Iris pigment epithelial cell (primary cell): ENCODE results near the gene SORD.
A peak's percentile ranks its signal among the peaks of the same experiment; 100 is the strongest.
"Not testable (repeated sequence)": the region's sequence is repeated elsewhere in the genome, so short reads cannot be mapped to it uniquely, and the experiment has no call there.

ENCODE experiments used
- DNase-seq: peaks from one replicate; pipeline ENCODE4 v3.0.0-alpha.2; 2011; ENCODE audit warnings: low read depth

The SORD gene

DNA sequence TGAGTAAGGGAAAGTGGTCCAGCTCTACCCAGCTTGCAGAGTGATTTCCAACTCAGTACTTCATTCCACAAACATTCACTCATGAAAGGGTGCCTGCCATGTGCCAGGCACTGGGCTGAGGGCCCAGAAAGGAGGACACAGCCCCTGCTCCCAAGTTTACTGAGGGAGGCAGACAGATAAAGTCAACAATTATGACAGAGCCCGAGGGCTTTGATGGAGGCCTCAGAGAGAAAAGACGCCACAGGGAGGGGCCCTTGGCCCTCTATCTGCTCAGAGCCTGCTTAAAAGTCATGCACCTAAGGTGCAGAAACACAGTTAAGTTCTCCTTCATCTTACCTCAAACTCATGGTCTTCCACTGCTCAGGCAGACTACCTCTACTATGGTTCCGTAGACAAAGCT lies 1.7 kb downstream of the SORD start:
- not testable (repeated sequence) for DNase-seq

GRCh38 chr15:45025627-45026026 lies 2.6 kb downstream of the SORD start:
- not testable (repeated sequence) for DNase-seq

- DNase-seq: no peak
Observed at GRCh38 chr15:45026651-45027190, 3.7 kb downstream of the SORD start.

GRCh38 chr15:45027220-45027619 lies 4.2 kb downstream of the SORD start:
- no peak for DNase-seq

GRCh38 chr15:45030743-45031142 lies 7.7 kb downstream of the SORD start:
- no peak for DNase-seq

DNA sequence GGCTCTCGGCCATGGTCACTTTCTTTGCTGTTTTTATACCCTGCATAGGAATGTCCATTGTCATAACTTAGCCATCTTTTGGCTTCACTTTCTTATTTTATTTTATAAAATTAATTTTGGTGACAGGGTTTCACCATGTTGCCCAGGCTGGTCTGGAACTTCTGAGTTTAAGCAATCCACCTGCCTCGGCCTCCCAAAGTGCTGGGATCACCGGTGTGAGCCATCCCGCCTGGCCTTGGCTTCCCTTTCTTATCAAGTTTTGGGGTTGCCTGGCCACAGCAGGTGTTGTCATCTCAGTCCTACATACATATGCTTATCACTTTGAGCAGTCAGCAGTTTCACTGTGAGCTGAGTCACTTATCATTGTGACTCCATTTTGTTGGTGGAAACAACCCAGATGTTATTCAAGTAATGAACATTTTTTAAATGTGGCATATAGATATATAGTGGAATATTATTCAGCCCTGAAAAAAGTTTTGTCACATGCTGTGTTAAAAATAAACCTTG lies 8.6 kb downstream of the SORD start:
- not testable (repeated sequence) for DNase-seq

- DNase-seq: not testable (repeated sequence)
Observed at GRCh38 chr15:45032501-45032900, 9.5 kb downstream of the SORD start.

GRCh38 chr15:45034087-45034486 lies 11.1 kb downstream of the SORD start:
- DNase-seq: not testable (repeated sequence)

DNA sequence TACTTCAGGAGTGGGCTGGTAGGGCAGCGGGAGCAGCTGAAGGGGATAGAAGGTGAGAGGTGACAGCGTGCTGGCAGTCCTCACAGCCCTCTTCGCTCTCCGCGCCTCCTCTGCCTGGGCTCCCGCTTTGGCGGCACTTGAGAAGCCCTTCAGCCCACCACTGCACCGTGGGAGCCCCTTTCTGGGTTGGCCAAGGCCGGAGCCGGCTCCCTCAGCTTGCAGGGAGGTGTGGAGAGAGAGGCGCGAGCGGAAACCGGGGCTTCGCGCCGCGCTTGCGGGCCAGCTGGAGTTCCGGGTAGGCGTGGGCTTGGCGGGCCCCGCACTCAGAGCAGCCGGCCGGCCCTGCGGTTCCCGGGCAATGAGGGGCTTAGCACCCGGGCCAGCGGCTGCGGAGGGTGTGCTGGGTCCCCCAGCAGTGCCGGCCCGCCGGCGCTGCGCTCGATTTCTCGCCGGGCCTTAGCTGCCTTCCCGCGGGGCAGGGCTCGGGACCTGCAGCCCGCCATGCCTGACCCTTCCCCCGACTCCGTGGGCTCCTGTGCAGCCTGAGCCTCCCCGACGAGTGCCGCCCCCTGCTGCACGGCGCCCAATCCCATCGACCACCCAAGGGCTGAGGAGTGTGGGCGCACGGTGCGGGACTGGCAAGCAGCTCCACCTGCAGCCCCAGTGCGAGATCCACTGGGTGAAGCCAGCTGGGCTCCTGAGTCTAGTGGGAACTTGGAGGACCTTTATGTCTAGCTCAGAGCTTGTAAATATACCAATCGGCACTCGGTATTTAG lies 11.8 kb downstream of the SORD start:
- DNase-seq: not testable (repeated sequence)

DNA sequence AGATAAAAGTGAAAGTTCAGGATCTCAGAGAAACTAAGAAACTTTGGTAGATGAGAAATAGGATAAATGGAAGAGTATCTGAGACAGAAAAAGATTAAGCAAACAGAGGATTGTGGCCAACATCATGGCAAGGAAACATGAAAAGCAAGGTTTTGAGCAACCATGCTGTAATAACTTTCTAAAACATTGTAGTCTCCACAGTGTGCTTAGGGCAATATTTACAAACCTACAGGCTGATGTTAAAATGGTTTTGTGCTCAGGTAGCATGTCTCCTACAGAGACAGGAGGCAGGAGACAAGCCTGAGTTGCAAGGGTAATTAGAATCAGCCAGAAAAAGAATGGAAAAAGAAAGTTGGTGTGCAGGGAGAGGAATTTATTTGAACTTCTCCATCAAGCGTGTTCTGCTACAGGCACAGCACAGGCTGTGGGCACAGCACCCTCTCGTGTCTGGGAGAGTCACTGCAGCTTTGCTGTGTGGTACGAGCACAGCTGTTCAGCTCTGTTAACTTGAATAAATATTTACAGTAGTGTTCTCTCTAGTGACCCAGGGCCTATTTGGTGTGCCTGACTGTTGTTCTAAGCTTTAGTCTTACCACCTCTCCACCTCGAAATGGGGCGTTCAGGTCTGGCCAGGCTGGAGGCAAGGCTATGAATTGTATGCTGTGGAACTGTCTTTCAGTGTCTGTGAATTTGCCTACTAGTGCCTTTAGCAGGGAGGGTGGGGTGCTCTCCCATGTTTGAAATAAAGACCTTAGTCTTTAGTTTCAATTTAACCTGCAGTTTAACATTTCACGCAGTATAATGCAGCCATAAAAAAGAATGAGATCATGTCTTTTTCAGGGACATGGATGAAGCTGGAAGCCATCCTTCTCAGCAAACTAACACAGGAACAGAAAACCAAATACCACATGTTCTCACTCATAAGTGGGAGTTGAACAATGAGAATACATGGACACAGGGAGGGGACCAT lies 14.1 kb downstream of the SORD start:
- DNase-seq: peak; percentile 73

DNA sequence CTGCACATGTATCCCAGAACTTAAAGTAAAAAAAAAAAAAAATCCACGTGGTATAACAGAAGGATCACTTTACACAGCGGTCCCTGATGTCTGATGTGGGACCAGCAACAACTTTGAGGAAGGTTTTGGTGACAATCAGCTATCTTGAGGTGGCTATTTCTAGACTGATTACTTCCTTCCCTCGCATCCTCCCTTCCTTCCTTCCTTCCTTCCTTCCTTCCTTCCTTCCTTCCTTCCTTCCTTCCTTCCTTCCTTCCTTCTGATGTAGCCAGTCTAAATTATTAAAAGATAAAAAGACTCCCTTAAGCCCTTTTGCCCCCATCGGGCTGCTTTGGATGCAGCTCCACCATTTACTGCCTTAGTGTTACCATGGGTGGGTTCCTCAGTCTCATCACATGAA lies 14.9 kb downstream of the SORD start:
- DNase-seq: no peak

DNA sequence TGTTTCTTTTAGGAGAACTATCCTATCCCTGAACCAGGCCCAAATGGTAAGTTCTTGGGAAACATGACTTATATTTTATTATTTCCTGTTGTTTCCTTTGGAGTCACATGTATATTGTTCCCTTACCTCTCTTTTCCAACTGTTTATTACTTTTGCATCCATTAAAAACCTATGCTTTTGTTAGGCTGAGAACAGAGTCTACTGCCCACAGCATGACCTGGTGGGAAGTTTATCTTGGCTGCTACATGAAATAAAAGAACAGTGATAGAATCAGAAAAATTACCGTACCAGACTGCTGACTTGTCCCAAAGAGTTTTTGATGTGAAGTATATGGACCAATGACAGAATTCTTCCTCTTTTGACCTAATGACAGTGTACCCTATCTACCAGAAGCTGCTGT lies 17.4 kb downstream of the SORD start:
- DNase-seq: not testable (repeated sequence)

- DNase-seq: not testable (repeated sequence)
Observed at GRCh38 chr15:45041538-45041937, 18.5 kb downstream of the SORD start.

GRCh38 chr15:45042859-45043258 lies 19.9 kb downstream of the SORD start:
- DNase-seq: not testable (repeated sequence)

- not testable (repeated sequence) for DNase-seq
Observed at GRCh38 chr15:45044270-45044669, 21.3 kb downstream of the SORD start.

DNA sequence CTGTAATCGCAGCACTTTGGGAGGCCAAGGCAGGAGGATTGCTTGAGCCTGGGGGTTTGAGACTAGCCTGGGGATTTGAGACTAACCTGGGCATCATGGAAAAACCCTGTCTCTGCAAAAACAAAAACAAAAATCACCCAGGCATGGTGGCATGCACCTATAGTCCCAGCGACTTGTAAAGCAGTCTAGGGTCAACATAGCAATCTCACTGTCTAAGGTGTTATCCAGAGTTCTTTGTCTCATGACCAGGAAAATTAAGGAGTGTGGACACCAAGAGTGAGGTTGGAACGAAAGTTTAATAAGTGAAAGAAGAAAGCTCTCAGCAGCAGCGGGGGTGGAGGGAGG lies 25.4 kb downstream of the SORD start:
- not testable (repeated sequence) for DNase-seq

DNA sequence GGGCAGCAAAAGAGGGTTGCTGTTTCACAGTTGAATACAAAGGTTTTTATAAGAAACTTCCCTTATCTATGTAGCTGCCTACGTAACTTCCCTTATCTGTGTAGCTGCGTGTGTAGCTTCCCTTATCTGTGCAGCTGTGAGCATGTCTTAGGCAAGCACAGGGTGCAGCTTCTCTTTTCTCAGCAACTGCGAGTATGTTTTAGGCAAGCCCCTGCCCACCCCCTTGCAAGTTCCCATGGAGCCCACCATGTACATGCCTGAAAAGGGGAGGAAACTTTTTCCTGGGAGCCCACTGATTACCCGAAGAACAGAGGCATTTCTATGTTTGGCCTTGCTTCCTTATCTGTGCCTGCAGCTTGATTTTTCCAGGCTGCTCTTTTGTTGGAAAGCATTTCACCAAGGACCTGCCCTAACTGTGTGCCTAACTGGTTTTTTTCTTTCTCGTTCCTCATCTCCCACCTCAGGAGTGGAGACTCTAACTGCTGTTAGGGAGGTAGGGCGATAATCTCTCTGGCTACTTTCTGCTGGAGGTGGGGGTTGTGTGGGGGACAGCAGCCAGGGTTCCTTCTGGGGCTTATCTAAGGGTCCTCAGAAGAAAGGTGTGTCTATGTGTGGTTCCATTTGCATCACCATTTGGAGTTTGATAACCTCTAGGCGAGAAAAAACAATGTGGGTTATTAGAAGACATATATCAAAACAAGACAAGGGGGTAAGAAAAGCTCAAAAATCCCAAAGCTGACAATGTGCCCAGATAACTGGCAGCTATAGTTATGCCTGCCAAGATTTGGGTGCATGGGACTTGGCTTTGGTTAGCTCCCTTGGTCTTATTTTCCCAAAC lies 26.0 kb downstream of the SORD start:
- peak; percentile 21 for DNase-seq

DNA sequence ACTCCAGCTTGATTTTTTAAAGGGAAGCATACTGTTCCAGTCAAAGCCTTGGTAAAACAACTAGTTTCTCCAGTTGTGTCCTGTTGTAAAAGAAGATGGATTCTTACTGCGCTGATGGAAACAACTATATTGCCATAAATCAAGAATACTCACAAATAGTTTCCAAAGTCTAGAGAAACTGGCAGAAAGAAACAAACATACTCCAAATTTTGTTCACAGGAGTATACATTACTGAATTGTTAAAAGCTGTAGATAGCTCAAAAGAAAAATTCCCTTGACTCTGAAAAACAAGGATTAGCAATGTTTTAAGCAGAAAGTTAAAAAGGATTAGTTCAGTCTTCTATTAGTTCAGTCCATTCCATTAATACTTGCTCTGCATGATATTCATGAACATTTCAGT lies 27.6 kb downstream of the SORD start:
- DNase-seq: no peak

DNA sequence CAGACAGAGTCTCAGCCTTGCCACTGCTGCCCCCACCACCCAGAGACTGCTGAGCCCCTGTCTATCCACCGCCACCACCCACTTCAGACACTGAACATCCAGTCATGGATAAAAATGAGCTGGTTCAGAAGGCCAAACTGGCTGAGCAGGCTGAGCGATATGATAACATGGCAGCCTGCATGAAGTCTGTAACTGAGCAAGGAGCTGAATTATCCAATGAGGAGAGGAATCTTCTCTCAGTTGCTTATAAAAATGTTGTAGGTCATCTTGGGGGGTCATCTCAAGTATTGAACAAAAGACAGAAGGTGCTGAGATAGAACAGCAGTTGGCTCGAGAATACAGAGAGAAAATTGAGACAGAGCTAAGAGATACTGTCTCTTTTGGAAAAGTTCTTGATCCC lies 29.7 kb downstream of the SORD start:
- not testable (repeated sequence) for DNase-seq

DNA sequence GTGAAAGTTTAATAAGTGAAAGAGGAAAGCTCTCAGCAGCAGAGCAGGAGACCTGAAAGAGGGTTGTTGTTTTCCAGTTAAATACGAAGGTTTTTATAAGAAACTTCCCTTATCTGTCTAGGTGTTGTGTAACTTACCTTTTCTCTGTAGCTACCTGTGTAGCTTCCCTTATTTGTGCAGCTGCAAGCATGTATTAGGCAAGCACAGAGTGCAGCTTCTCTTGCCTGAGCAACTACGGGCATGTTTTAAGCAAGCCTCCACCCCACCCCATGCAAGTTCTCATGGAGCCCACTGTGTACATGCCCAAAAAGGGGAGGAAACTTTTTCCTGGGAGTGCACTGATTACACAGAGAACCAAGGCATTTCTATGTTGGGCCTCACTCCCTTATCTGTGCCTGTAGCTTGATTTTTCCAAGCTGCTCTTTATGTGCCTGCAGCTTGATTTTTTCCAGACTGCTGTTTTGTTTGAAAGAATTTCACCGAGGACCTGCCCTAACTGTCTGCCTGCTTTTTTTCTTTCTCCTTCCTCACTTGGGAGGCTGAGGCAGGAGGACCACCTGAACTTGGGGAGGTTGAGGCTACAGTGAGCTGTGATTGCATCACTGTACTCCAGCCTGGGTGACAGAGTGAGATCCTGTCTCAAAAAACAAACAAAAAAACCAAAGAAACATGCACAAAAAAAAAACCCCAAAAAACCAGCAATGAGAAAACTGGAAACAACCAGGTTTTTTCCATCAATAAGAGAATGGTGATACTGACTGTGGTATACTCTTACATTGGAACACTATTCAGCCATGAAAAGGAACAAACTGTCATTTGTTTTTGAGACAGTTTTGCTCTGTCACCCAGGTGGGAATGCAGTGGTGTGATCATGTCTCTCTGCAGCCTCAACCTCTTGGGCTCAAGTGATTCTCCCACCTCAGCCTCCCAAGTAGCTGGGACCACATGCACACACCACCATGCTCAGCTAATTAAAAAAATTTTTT lies 36.0 kb downstream of the SORD start:
- DNase-seq: not testable (repeated sequence)
